Esophagus squamous epithelium (tissue), 4 donors: ENCODE results near the gene PCSK4.

Source experiments
- CTCF ChIP-seq, 6 experiments: fragments of 450-650 bp in 4 of 6; fragments of 200-600 bp in 2 of 6; sonication (generic) in 2 of 6; IDR thresholded peaks; one replicate each; pipeline ENCODE4 v1.5.1; 2016 to 2019; ENCODE audit warnings: antibody characterized with exemption in 6 of 6, mild to moderate bottlenecking in 4 of 6, moderate library complexity in 4 of 6
- POLR2A ChIP-seq, 4 donors: fragments of 450-650 bp; IDR thresholded peaks; one replicate each; pipeline ENCODE4 v1.6.1; 2017; ENCODE audit warnings: antibody characterized with exemption in 4 of 4, mild to moderate bottlenecking in 4 of 4, moderate library complexity in 3 of 4

DNA sequence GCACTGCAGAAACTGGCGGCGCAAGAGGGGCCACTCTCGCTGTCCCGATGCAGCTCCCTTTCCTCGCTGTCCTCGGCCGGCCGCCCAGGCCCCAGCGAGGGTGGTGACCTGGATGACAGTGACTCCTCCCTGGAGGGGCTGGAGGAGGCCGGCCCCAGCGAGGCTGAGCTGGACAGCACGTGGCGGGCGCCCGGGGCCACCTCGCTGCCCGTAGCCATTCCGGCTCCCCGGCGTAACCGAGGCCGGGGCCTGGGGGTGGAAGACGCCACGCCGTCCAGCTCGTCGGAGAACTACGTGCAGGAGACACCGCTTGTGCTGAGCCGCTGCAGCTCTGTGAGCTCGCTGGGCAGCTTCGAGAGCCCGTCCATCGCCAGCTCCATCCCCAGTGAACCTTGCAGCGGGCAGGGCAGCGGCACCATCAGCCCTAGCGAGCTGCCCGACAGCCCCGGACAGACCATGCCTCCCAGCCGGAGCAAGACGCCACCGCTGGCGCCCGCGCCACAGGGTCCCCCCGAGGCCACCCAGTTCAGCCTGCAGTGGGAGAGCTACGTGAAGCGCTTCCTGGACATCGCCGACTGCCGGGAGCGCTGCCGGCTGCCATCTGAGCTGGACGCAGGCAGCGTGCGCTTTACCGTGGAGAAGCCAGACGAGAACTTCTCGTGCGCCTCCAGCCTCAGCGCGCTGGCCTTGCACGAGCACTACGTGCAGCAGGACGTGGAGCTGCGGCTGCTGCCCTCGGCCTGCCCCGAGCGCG lies 23.5 kb downstream of the PCSK4 start:
- TF ChIP-seq CTCF (IDR thresholded peaks at IDR 0.05) (no peak), POLR2A (IDR thresholded peaks at IDR 0.05) (no peak)
